A549 (cell line): ENCODE measurements around the gene ZNF385B. TPM values are rescaled to one million over a fixed set of nuclear protein-coding genes. Genes with fewer than 3 reads are reported as not detected.

Experiments
- ATAC-seq, 2 experiments: fragments of 200-7000 bp in 1 of 2; fragments of >200 bp in 1 of 2; cut with Nextera tagmentation in 1 of 2; cut with Tn5 transposase in 1 of 2; 3 replicates each; pipeline versions ENCODE4 v1.8.0 to v1.9.1; 2018 to 2020; ENCODE audit warnings: mild to moderate bottlenecking in 1 of 2, moderate library complexity in 1 of 2
- CTCF ChIA-PET: fragments of 300-600 bp; sonication (Branson Sonifier 250); formaldehyde crosslinking; extraction: SDS; loops from one replicate; lab custom pipeline; 2021; ENCODE audit warnings: antibody characterized with exemption, inconsistent platforms; lab: Yijun Ruan, JAX
- POLR2A ChIA-PET: fragments of 350-600 bp; formaldehyde crosslinking; extraction: SDS; loops from one replicate; lab custom pipeline; 2021; ENCODE audit warnings: antibody characterized with exemption, inconsistent platforms; lab: Yijun Ruan, JAX
- DNase-seq, 2 experiments: peaks; one replicate each; pipeline versions ENCODE4 v3.0.0 to v3.0.0-alpha.2; 2011 to 2016; ENCODE audit warnings: low read depth in 1 of 2, low spot score in 1 of 2
- FAIRE-seq: peaks from 2 replicates; lab custom pipeline; 2011; peaks lifted over from hg19 to GRCh38; lab: Jason Lieb, UNC
- H3K27ac ChIP-seq, 2 experiments: fragments of >200 bp; sonication (Bioruptor Twin); formaldehyde crosslinking; 3 replicates each; pipeline ENCODE4 v1.5.1; 2016 to 2017
- H3K4me1 ChIP-seq: fragments of >200 bp; sonication (Bioruptor Twin); formaldehyde crosslinking; 3 replicates; pipeline ENCODE4 v1.6.1; 2016
- H3K4me2 ChIP-seq: fragments of >200 bp; sonication (Bioruptor Twin); formaldehyde crosslinking; 3 replicates; pipeline ENCODE4 v1.6.1; 2016
- H3K4me3 ChIP-seq: fragments of >200 bp; sonication (Bioruptor Twin); formaldehyde crosslinking; 3 replicates; pipeline ENCODE4 v1.5.1; 2016
- H3K9me3 ChIP-seq: fragments of >200 bp; sonication (Bioruptor Twin); formaldehyde crosslinking; 3 replicates; pipeline ENCODE4 v1.6.1; 2016
- BHLHE40 ChIP-seq: IDR thresholded peaks from 2 replicates; pipeline ENCODE4 v1.6.1; 2012; ENCODE audit warnings: low read depth, low read length, inconsistent platforms
- CHD4 ChIP-seq: fragments of 200-600 bp; sonication (generic); IDR thresholded peaks from 2 replicates; pipeline ENCODE4 v1.6.1; 2016; ENCODE audit warnings: antibody characterized with exemption, mild to moderate bottlenecking, borderline replicate concordance
- EHMT2 ChIP-seq: fragments of 200-600 bp; sonication (generic); IDR thresholded peaks from 2 replicates; pipeline ENCODE4 v1.6.1; 2016; ENCODE audit warnings: antibody characterized with exemption, low read depth, mild to moderate bottlenecking, moderate library complexity
- EP300 ChIP-seq, 2 experiments: fragments of >200 bp; sonication (Bioruptor Twin); formaldehyde crosslinking; IDR thresholded peaks; 2 replicates in 1 of 2; 3 replicates in 1 of 2; pipeline ENCODE4 v1.6.1; 2016 to 2017
- FOSL2 ChIP-seq, 2 experiments: fragments of 450-650 bp in 1 of 2; fragments of >200 bp in 1 of 2; sonication (Bioruptor Twin) in 1 of 2; formaldehyde crosslinking; IDR thresholded peaks; 2 replicates each; pipeline versions ENCODE4 v1.5.0 to v1.6.1; 2016 to 2020; ENCODE audit warnings: mild to moderate bottlenecking in 1 of 2, moderate library complexity in 1 of 2
- GATA3 ChIP-seq: IDR thresholded peaks from 2 replicates; pipeline ENCODE4 v1.6.1; 2012; ENCODE audit warnings: borderline replicate concordance
- HEYL ChIP-seq: fragments of 250-450 bp; sonication (Bioruptor Pico); IDR thresholded peaks from 2 replicates; pipeline ENCODE4 v1.8.0; 2021; ENCODE audit warnings: mild to moderate bottlenecking, moderate library complexity
- HOXA7 ChIP-seq: fragments of 250-450 bp; sonication (Bioruptor Pico); IDR thresholded peaks from 2 replicates; pipeline ENCODE4 v1.5.0; 2020; ENCODE audit warnings: mild to moderate bottlenecking, moderate library complexity
- HOXB5 ChIP-seq: fragments of 250-450 bp; sonication (Bioruptor Pico); IDR thresholded peaks from 2 replicates; pipeline ENCODE4 v1.5.0; 2020; ENCODE audit warnings: mild to moderate bottlenecking, moderate library complexity
- JUN ChIP-seq, 2 experiments: fragments of >200 bp; sonication (Bioruptor Twin); formaldehyde crosslinking; IDR thresholded peaks; 2 replicates in 1 of 2; 3 replicates in 1 of 2; pipeline ENCODE4 v1.6.1; 2016 to 2017
- KDM1A ChIP-seq: fragments of 200-600 bp; sonication (generic); IDR thresholded peaks from 2 replicates; pipeline ENCODE4 v1.6.1; 2016; ENCODE audit warnings: low read depth, mild to moderate bottlenecking
- KDM5A ChIP-seq: fragments of 200-600 bp; sonication (generic); IDR thresholded peaks from 2 replicates; pipeline ENCODE4 v1.6.1; 2016; ENCODE audit warnings: antibody characterized with exemption, mild to moderate bottlenecking
- POLR2AphosphoS2 ChIP-seq: conservative IDR thresholded peaks from 2 replicates; pipeline ENCODE4 v1.6.1; 2012; ENCODE audit warnings: low read length, improper control_type of control experiment, inconsistent platforms
- RARB ChIP-seq: fragments of 250-450 bp; sonication (Bioruptor Pico); IDR thresholded peaks from 2 replicates; pipeline ENCODE4 v1.8.0; 2021; ENCODE audit warnings: mild to moderate bottlenecking, moderate library complexity
- RFX5 ChIP-seq: fragments of 450-650 bp; IDR thresholded peaks from 2 replicates; pipeline ENCODE4 v1.7.1; 2014; ENCODE audit warnings: antibody characterized with exemption, mild to moderate bottlenecking, moderate library complexity
- RNF2 ChIP-seq: fragments of 200-600 bp; sonication (generic); IDR thresholded peaks from 2 replicates; pipeline ENCODE4 v1.6.1; 2016; ENCODE audit warnings: low read depth, mild to moderate bottlenecking, antibody characterized with exemption, moderate library complexity, borderline replicate concordance
- TFCP2L1 ChIP-seq: fragments of 250-450 bp; sonication (Bioruptor Pico); IDR thresholded peaks from 2 replicates; pipeline ENCODE4 v1.5.0; 2021; ENCODE audit warnings: mild to moderate bottlenecking
- ZC3H11A ChIP-seq: fragments of 450-650 bp; IDR thresholded peaks from 2 replicates; pipeline ENCODE4 v1.6.1; 2014; ENCODE audit warnings: antibody characterized with exemption, mild to moderate bottlenecking
- ZSCAN20 ChIP-seq: fragments of 250-450 bp; sonication (Bioruptor Pico); IDR thresholded peaks from 2 replicates; pipeline ENCODE4 v1.8.0; 2022; ENCODE audit warnings: mild to moderate bottlenecking, moderate library complexity
- WGBS: methylation state at CpG from one replicate; pipeline ENCODE4 v1.1.6; 2017; ENCODE audit errors: missing lambda C conversion rate; 5-methylcytosine and 5-hydroxymethylcytosine counted together
- polyA plus RNA-seq, 4 experiments: library from polyadenylated mRNA; depleted of rRNA in 3 of 4; stranded (reverse); fragments of >200 nt; fragmentation: RNase III in 1 of 4; extraction: RNeasy Plus Mini Kit Qiagen cat#74134 plus additional on column Dnase treatment in 1 of 4; gene quantifications; 2 replicates in 3 of 4; 3 replicates in 1 of 4; pipeline ENCODE4 v1.2.3, GENCODE V29; 2011 to 2017
- TF ChIP-seq, protein P1 (sequence below): fragments of >200 bp; sonication (Bioruptor Twin); formaldehyde crosslinking; IDR thresholded peaks from 2 replicates; pipeline ENCODE4 v1.6.1; 2016
- TF ChIP-seq, protein P2 (sequence below): IDR thresholded peaks from 2 replicates; pipeline ENCODE4 v1.6.1; 2012

ZNF385B gene
- polyA plus RNA-seq, 2 of the 4 experiments (the other 2 are of a cell fraction) = not detected

GRCh38 chr2:179830043-179830787 lies 31.2 kb downstream of the ZNF385B start:
- TF ChIP-seq EP300 (IDR thresholded peaks at IDR 0.05) (no peak), HOXA7 (CRISPR knock-in tag) (no peak)
- CTCF ChIA-PET = no interaction called here
- no peak overlapping the region for H3K4me2 ChIP-seq
- DNase-seq (no peak), FAIRE-seq (no peak), ATAC-seq (no peak)
- no peak overlapping the region for H3K27ac ChIP-seq
- POLR2A ChIA-PET = no interaction called here
- WGBS = 62% methylated on average over 3 of the region's 3 CpGs
- no peaks in the 10 kb centered on the region for H3K9me3 ChIP-seq
- H3K4me1 ChIP-seq = no peaks in the 10 kb centered on the region
- no peak overlapping the region for H3K4me3 ChIP-seq

DNA sequence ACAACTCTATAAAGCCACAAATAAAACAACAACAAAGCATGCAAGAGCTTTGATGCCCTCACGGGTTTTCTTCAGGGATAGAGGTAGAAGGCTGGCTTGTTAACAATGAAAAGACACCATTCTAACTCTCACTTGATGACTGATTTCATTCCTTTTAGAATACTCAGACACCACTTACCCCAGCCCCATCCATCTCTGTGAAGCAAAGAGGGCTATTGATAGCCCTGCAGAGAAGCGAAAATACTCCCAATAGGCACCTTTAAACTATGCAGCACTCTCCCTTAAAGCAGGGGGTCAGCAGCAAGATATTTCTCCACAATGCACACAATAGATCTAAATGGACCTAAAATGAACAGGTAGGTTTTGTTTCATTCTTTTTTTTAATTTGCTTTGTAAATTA lies 35.1 kb downstream of the ZNF385B start:
- FAIRE-seq = no peak
- no peak overlapping the region for H3K27ac ChIP-seq
- POLR2A ChIA-PET = no interaction called here
- no peak for DNase-seq
- ATAC-seq = no peak
- no peak for TF ChIP-seq POLR2AphosphoS2
- TF ChIP-seq, protein P1, sequence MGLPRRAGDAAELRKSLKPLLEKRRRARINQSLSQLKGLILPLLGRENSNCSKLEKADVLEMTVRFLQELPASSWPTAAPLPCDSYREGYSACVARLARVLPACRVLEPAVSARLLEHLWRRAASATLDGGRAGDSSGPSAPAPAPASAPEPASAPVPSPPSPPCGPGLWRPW = no peak
- TF ChIP-seq ZSCAN20 (CRISPR knock-in tag) = no peak
- no peak for TF ChIP-seq JUN (IDR thresholded peaks at IDR 0.05)
- no peak for TF ChIP-seq BHLHE40
- no peak for TF ChIP-seq HOXB5 (CRISPR knock-in tag)
- no peak for TF ChIP-seq FOSL2 (IDR thresholded peaks at IDR 0.05)
- TF ChIP-seq FOSL2 (CRISPR knock-in tag; IDR thresholded peaks at IDR 0.05) = no peak
- no peak for TF ChIP-seq RARB (CRISPR knock-in tag)
- no peak for TF ChIP-seq EHMT2
- no peak for TF ChIP-seq KDM5A
- TF ChIP-seq, all 56 proteins: peak for 0
- no peaks in the 10 kb centered on the region for H3K4me1 ChIP-seq
- H3K4me3 ChIP-seq = no peak overlapping the region
- WGBS = 31% methylated on average over 2 of the region's 2 CpGs
- no peak overlapping the region for H3K4me2 ChIP-seq
- CTCF ChIA-PET = no interaction called here
- H3K9me3 ChIP-seq = no peaks in the 10 kb centered on the region

- no peaks in the 10 kb centered on the region for H3K4me1 ChIP-seq
- no peak overlapping the region for H3K4me3 ChIP-seq
- TF ChIP-seq POLR2AphosphoS2 (no peak), RFX5 (no peak), RNF2 (no peak)
- TF ChIP-seq, protein P2, sequence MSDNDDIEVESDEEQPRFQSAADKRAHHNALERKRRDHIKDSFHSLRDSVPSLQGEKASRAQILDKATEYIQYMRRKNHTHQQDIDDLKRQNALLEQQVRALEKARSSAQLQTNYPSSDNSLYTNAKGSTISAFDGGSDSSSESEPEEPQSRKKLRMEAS = no peak
- peak in 1 of 2 experiments; percentile 16 for DNase-seq
- no peak overlapping the region for H3K27ac ChIP-seq
- no peak overlapping the region for H3K4me2 ChIP-seq
- ATAC-seq = no peak
- WGBS = 10% methylated on average over 3 of the region's 3 CpGs
- ChIA-PET POLR2A (no interaction called here), CTCF (no interaction called here)
- FAIRE-seq = no peak
- no peaks in the 10 kb centered on the region for H3K9me3 ChIP-seq
Measured at GRCh38 chr2:179825494-179825893, 35.9 kb downstream of the ZNF385B start.

- ATAC-seq (no peak), DNase-seq (no peak), FAIRE-seq (no peak)
- Histone ChIP-seq H3K9me3 (no peaks in the 10 kb centered on the region), H3K4me1 (no peaks in the 10 kb centered on the region), H3K4me2 (no peak overlapping the region), H3K27ac (no peak overlapping the region), H3K4me3 (no peak overlapping the region)
- ChIA-PET POLR2A (no interaction called here), CTCF (no interaction called here)
- WGBS = 36% methylated on average over 1 of the region's 1 CpG
- TF ChIP-seq JUN (IDR thresholded peaks at IDR 0.05) (no peak), HOXB5 (CRISPR knock-in tag) (no peak), CHD4 (no peak), TFCP2L1 (CRISPR knock-in tag) (no peak), ZC3H11A (no peak), KDM1A (no peak), HEYL (CRISPR knock-in tag) (no peak), GATA3 (no peak)
Measured at GRCh38 chr2:179824961-179825360, 36.5 kb downstream of the ZNF385B start.
